ENCODE data around the gene RTP4. TPM values are rescaled to one million over a fixed set of nuclear protein-coding genes. Genes with fewer than 3 reads are reported as not detected.

The RTP4 gene
- polyA plus RNA-seq, 1 donor (not counting 4 experiments of a cell fraction or from before 2014, with no cell fraction given): 0.38 TPM

DNA sequence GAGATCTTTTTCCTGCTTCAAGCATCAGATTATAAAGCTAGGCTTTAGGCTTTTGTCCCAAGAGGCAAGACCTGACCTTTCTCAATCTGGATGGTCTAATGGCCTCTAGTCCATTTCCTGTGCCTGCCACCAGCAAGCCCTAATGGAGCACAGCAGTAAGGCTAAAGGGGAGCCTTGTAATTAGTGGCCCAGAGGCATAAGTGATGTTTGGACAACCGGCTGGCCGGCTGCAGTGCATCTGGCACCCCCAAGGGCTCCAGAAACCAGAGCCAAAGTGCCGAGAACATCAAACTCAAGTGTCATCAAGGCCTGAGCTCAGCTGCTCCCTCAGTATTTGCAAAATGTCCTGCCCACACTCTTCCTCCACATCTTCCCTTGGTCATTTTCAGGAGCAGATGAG lies 31.9 kb upstream of the RTP4 start:
- no peaks in the 10 kb centered on the region for H3K27me3 ChIP-seq (ENCODE audit: control insufficient read depth, extremely low read depth, insufficient read depth, low read length)

GRCh38 chr3:187340578-187340977 lies 27.6 kb upstream of the RTP4 start:
- H3K4me2 ChIP-seq (ENCODE audit: control insufficient read depth, extremely low read depth, insufficient read depth, low read depth, low read length): no peak overlapping the region
- H3K4me1 ChIP-seq (ENCODE audit: control insufficient read depth, extremely low read depth, insufficient read depth, low read length): no peaks in the 10 kb centered on the region
- TF ChIP-seq, protein P1, sequence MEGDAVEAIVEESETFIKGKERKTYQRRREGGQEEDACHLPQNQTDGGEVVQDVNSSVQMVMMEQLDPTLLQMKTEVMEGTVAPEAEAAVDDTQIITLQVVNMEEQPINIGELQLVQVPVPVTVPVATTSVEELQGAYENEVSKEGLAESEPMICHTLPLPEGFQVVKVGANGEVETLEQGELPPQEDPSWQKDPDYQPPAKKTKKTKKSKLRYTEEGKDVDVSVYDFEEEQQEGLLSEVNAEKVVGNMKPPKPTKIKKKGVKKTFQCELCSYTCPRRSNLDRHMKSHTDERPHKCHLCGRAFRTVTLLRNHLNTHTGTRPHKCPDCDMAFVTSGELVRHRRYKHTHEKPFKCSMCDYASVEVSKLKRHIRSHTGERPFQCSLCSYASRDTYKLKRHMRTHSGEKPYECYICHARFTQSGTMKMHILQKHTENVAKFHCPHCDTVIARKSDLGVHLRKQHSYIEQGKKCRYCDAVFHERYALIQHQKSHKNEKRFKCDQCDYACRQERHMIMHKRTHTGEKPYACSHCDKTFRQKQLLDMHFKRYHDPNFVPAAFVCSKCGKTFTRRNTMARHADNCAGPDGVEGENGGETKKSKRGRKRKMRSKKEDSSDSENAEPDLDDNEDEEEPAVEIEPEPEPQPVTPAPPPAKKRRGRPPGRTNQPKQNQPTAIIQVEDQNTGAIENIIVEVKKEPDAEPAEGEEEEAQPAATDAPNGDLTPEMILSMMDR (optimal IDR thresholded peaks at IDR 0.05 in 1 of 3, IDR thresholded peaks at IDR 0.05 in 1 of 3, conservative IDR thresholded peaks at IDR 0.05 in 1 of 3; ENCODE audit: extremely low read depth in 1 of 3, insufficient read depth in 2 of 3, low read length in 3 of 3): no peak
- TF ChIP-seq EZH2 (IDR thresholded peaks at IDR 0.05; ENCODE audit: low read length): no peak
- H3K36me3 ChIP-seq (ENCODE audit: control insufficient read depth in 2 of 2, extremely low read depth in 1 of 2, insufficient read depth in 2 of 2, low read length in 2 of 2): no peaks in the 10 kb centered on the region
- H2AFZ ChIP-seq (ENCODE audit: control insufficient read depth, low read length): no peak overlapping the region
- FAIRE-seq (no peak), DNase-seq (ENCODE audit: low read depth, low spot score) (no peak)
- no peaks in the 10 kb centered on the region for H4K20me1 ChIP-seq (ENCODE audit: control insufficient read depth, extremely low read depth, insufficient read depth, low read length)
- H3K9me1 ChIP-seq (ENCODE audit: control insufficient read depth, extremely low read depth, insufficient read depth, low read length): no peaks in the 10 kb centered on the region
- no peaks in the 10 kb centered on the region for H3K9me3 ChIP-seq (ENCODE audit: control insufficient read depth, low read depth, low read length)
- H3K79me2 ChIP-seq (ENCODE audit: control insufficient read depth, insufficient read depth, low read length): no peaks in the 10 kb centered on the region
- H3K4me3 ChIP-seq (ENCODE audit: control insufficient read depth in 2 of 3, extremely low read depth in 1 of 3, insufficient read depth in 2 of 3, low read depth in 1 of 3, low read length in 3 of 3): no peak overlapping the region
- no peaks in the 10 kb centered on the region for H3K27me3 ChIP-seq (ENCODE audit: control insufficient read depth, extremely low read depth, insufficient read depth, low read length)
- H3K27ac ChIP-seq (ENCODE audit: control insufficient read depth, insufficient read depth, low read length): no peak overlapping the region
- no peak overlapping the region for H3K9ac ChIP-seq (ENCODE audit: control insufficient read depth, extremely low read depth, insufficient read depth, low read length)
- dilution Hi-C loops (cut with MboI; ENCODE audit: extremely low pct_ligation_motif_present, low sequenced_read_pairs): no loop called here

More for the DNA sequence above, 31.9 kb upstream of the RTP4 start:
- H3K9me3 ChIP-seq (ENCODE audit: control insufficient read depth, low read depth, low read length): no peaks in the 10 kb centered on the region
- no peaks in the 10 kb centered on the region for H3K36me3 ChIP-seq (ENCODE audit: control insufficient read depth in 2 of 2, extremely low read depth in 1 of 2, insufficient read depth in 2 of 2, low read length in 2 of 2)
- H3K9ac ChIP-seq (ENCODE audit: control insufficient read depth, extremely low read depth, insufficient read depth, low read length): no peak overlapping the region
- DNase-seq (ENCODE audit: low read depth, low spot score) (no peak), FAIRE-seq (no peak)
- TF ChIP-seq, protein P1 (optimal IDR thresholded peaks at IDR 0.05 in 1 of 3, IDR thresholded peaks at IDR 0.05 in 1 of 3, conservative IDR thresholded peaks at IDR 0.05 in 1 of 3; ENCODE audit: extremely low read depth in 1 of 3, insufficient read depth in 2 of 3, low read length in 3 of 3): no peak
- TF ChIP-seq EZH2 (IDR thresholded peaks at IDR 0.05; ENCODE audit: low read length): no peak
- no peak overlapping the region for H2AFZ ChIP-seq (ENCODE audit: control insufficient read depth, low read length)
- H3K79me2 ChIP-seq (ENCODE audit: control insufficient read depth, insufficient read depth, low read length): no peaks in the 10 kb centered on the region
- no peaks in the 10 kb centered on the region for H4K20me1 ChIP-seq (ENCODE audit: control insufficient read depth, extremely low read depth, insufficient read depth, low read length)
- dilution Hi-C loops (cut with MboI; ENCODE audit: extremely low pct_ligation_motif_present, low sequenced_read_pairs): no loop called here
- no peak overlapping the region for H3K4me3 ChIP-seq (ENCODE audit: control insufficient read depth in 2 of 3, extremely low read depth in 1 of 3, insufficient read depth in 2 of 3, low read depth in 1 of 3, low read length in 3 of 3)
- no peak overlapping the region for H3K27ac ChIP-seq (ENCODE audit: control insufficient read depth, insufficient read depth, low read length)
- no peaks in the 10 kb centered on the region for H3K9me1 ChIP-seq (ENCODE audit: control insufficient read depth, extremely low read depth, insufficient read depth, low read length)
- H3K4me2 ChIP-seq (ENCODE audit: control insufficient read depth, extremely low read depth, insufficient read depth, low read depth, low read length): no peak overlapping the region
- H3K4me1 ChIP-seq (ENCODE audit: control insufficient read depth, extremely low read depth, insufficient read depth, low read length): no peaks in the 10 kb centered on the region

All from keratinocyte (primary cell).